ENCODE data around the gene DIAPH2. TPM values are rescaled to one million over a fixed set of nuclear protein-coding genes. Genes with fewer than 3 reads are reported as not detected.

Gene DIAPH2
- total and polyA plus RNA-seq, 12 donors: 1.8 to 13.6 (median 10.1) TPM

DNA sequence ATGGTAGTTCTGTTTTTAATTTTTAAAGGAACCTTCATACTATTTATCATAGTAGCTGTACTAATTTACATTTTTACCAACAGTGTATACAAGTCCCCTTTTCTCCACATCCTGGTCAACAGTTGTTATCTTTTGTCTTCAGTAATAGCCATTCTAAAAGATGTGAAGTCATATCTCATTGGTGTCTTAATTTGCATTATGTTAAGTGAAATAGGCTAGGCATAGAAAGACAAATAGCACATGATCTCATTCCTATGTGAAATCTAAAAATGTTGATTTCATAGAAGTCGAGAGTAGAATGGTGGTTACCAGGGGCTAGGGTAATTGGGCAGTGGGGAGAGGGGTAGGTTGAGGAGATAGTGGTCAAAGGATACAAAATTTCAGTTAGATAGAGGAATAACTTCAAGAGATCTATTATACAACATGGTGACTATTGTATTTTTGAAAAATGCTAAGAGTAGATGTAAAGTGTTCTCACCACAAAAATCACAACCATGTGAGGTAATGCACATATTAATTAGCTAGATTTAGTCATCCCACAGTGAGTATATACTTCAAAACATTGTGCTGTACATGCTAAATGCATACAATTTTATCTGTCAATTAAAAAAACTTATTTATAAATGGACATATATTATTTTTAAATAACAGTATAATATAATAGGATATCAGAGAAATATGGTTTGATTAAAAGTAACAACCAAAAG is 58.9 kb downstream of the DIAPH2 start:
- WGBS, 2 donors: 98 to 100% methylated on average over 1 of the region's 1 CpG
- peaks cover 0 to 9% (median 0%) of the 10 kb centered on the region in 7 donors for H3K27me3 ChIP-seq
- H3K27ac ChIP-seq: no peak overlapping the region
- intact Hi-C loops (cut with DNase I): no loop called here
- ATAC-seq (no peak), DNase-seq (no peak)
- TF ChIP-seq CTCF (IDR thresholded peaks at IDR 0.05): no peak
- H3K9me3 ChIP-seq: no peaks in the 10 kb centered on the region
- no peaks in the 10 kb centered on the region for H3K4me1 ChIP-seq
- peaks cover 0 to 15% (median 0%) of the 10 kb centered on the region in 9 donors for H3K36me3 ChIP-seq
- no peak overlapping the region for H3K4me3 ChIP-seq

DNA sequence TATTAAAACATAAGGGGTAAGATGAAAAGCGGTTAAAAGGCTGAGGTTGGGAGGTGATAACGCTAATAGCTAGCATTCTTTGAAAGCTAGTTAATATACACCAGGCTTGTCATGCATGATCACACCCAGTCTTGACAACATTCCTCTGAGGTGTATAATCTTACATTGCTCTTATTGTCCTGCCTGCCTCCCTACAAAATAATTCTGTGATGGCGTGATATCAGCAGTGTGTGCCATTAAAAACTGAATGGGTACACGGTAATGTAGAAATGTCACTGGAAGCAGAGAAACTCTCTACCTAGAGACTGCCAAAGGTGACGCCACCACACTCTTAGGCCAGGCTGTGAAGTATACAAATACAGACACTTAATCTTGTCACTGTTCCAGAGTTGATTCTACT is 68.1 kb downstream of the DIAPH2 start:
- Histone ChIP-seq H3K36me3 (peaks cover 0 to 5% (median 0%) of the 10 kb centered on the region in 9 donors), H3K27ac (no peak overlapping the region), H3K4me1 (no peaks in the 10 kb centered on the region), H3K4me3 (no peak overlapping the region), H3K9me3 (no peaks in the 10 kb centered on the region), H3K27me3 (no peaks in the 10 kb centered on the region)
- ATAC-seq (no peak), DNase-seq (no peak)
- intact Hi-C loops (cut with DNase I): no loop called here
- no peak for TF ChIP-seq CTCF (IDR thresholded peaks at IDR 0.05)
- WGBS, 2 donors: 74 to 80% methylated on average over 5 of the region's 5 CpGs

DNA sequence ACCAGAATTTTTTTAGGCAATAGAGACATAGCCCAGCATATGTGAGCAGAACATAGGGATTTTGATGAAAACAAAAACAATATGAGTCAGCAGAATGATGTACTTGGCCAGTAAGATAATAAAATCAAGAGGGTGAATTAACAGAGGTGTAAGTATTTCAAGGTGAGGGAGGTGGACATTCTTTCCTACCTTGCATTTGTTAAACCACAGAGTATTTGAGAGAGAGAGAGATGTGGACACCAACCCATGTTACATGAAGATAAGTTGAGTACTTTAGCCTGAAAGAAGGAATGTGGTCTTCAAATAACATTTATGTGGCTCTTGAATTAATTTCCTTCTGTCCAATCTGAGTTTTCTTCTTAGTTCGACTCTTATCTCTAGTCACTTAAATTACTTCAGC is 68.6 kb downstream of the DIAPH2 start:
- no peak for DNase-seq
- Histone ChIP-seq H3K36me3 (peaks cover 0 to 8% (median 0%) of the 10 kb centered on the region in 9 donors), H3K27ac (no peak overlapping the region), H3K27me3 (no peaks in the 10 kb centered on the region), H3K4me3 (no peak overlapping the region), H3K9me3 (no peaks in the 10 kb centered on the region), H3K4me1 (no peaks in the 10 kb centered on the region)
- 68 to 69% methylated on average over 1 of the region's 1 CpG for WGBS, 2 donors
- TF ChIP-seq CTCF (IDR thresholded peaks at IDR 0.05): no peak
- no peak for ATAC-seq
- intact Hi-C loops (cut with DNase I): no loop called here

GRCh38 chrX:96756491-96756890 is 71.8 kb downstream of the DIAPH2 start:
- Histone ChIP-seq H3K4me3 (no peak overlapping the region), H3K4me1 (no peaks in the 10 kb centered on the region), H3K27me3 (no peaks in the 10 kb centered on the region), H3K36me3 (peaks cover 0 to 18% (median 0%) of the 10 kb centered on the region in 9 donors), H3K9me3 (no peaks in the 10 kb centered on the region), H3K27ac (no peak overlapping the region)
- WGBS, 2 donors: 91 to 94% methylated on average over 3 of the region's 3 CpGs
- intact Hi-C loops (cut with DNase I): no loop called here
- no peak for DNase-seq
- ATAC-seq: no peak
- no peak for TF ChIP-seq CTCF (IDR thresholded peaks at IDR 0.05)

Data from heart right ventricle (tissue), 16 donors.